H1 (cell line): ENCODE measurements around the gene GATAD2B.

Experiments used
- EP300 ChIP-seq, 2 experiments: IDR thresholded peaks; 1 replicate in 1 of 2; 2 replicates in 1 of 2; pipeline ENCODE4 v1.6.1; 2011 to 2012; ENCODE audit warnings: low read depth in 2 of 2, low read length in 2 of 2, mild to moderate bottlenecking in 2 of 2, borderline replicate concordance in 1 of 2, inconsistent platforms in 1 of 2, moderate library complexity in 1 of 2
- KDM5A ChIP-seq: fragments of 200-600 bp; IDR thresholded peaks from 2 replicates; pipeline ENCODE4 v1.7.1; 2012; ENCODE audit warnings: mild to moderate bottlenecking, low read length, inconsistent platforms, mixed read lengths
- POLR2A ChIP-seq, 2 experiments: IDR thresholded peaks; 1 replicate in 1 of 2; 2 replicates in 1 of 2; pipeline ENCODE4 v1.6.1; 2011; ENCODE audit warnings: low read depth in 2 of 2, low read length in 2 of 2, mild to moderate bottlenecking in 2 of 2; ENCODE audit errors: control extremely low read depth in 1 of 2
- RFX5 ChIP-seq: IDR thresholded peaks from 2 replicates; pipeline ENCODE4 v1.6.1; 2011; ENCODE audit warnings: low read depth, low read length, improper control_type of control experiment, borderline replicate concordance

DNA sequence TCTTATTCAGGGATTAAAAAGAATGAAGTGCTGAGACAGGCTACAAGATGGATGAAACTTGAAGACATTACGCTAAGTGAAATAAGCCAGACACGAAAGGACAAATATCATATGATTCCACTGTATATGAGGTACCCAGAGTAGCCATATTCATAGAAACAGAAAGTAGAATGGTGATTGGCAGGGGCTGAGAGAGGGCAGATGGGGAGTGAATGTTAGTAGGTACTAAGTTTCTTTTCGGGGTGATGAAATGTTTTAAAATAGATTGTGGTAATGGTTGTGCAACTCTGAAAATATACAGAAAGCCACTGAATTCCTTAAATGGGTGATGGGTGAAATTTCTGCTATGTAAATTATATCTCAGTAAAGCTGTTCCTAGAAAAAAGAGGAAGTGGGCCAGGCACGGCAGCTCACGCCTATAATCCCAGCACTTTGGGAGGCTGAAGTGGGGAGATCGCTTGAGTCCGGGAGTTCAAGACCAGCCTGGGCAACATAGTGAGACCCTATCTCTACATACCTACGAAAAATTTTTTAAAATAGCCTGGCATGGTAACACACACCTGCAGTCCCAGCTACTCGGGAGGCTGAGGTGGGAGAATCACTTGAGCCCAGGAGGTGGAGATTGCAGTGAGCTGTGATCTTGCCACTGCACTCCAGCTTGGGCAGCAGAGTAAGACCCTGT, 131.7 kb downstream of the GATAD2B start:
- TF ChIP-seq EP300 (IDR thresholded peaks at IDR 0.05; ENCODE audit: borderline replicate concordance in 1 of 2, low read depth in 2 of 2, low read length in 2 of 2) (no peak), POLR2A (IDR thresholded peaks at IDR 0.05; ENCODE audit: control extremely low read depth in 1 of 2, low read depth in 2 of 2, low read length in 2 of 2) (no peak), KDM5A (no peak), RFX5 (no peak)
